Measurements from ENCODE around the gene MINDY4.

Gene MINDY4

GRCh38 chr7:30896783-30897637, 125.8 kb downstream of the MINDY4 start:
- TF ChIP-seq CTCF (IDR thresholded peaks at IDR 0.05; ENCODE audit: control insufficient read depth, extremely low read depth, insufficient read depth) = no peak
- H3K4me3 ChIP-seq (ENCODE audit: low read depth, low read length) = no peak overlapping the region
- no peak for DNase-seq (ENCODE audit: low read depth)

GRCh38 chr7:30897770-30898169, 126.6 kb downstream of the MINDY4 start:
- TF ChIP-seq CTCF (IDR thresholded peaks at IDR 0.05; ENCODE audit: control insufficient read depth, extremely low read depth, insufficient read depth) = no peak
- H3K4me3 ChIP-seq (ENCODE audit: low read depth, low read length) = no peak overlapping the region
- DNase-seq (ENCODE audit: low read depth) = no peak

GRCh38 chr7:30898411-30898810, 127.2 kb downstream of the MINDY4 start:
- TF ChIP-seq CTCF (IDR thresholded peaks at IDR 0.05; ENCODE audit: control insufficient read depth, extremely low read depth, insufficient read depth) = no peak
- H3K4me3 ChIP-seq (ENCODE audit: low read depth, low read length) = no peak overlapping the region
- no peak for DNase-seq (ENCODE audit: low read depth)

- no peak overlapping the region for H3K4me3 ChIP-seq (ENCODE audit: low read depth, low read length)
- DNase-seq (ENCODE audit: low read depth) = no peak
- no peak for TF ChIP-seq CTCF (IDR thresholded peaks at IDR 0.05; ENCODE audit: control insufficient read depth, extremely low read depth, insufficient read depth)
Observed at GRCh38 chr7:30899066-30899465, 127.8 kb downstream of the MINDY4 start.

- TF ChIP-seq CTCF (IDR thresholded peaks at IDR 0.05; ENCODE audit: control insufficient read depth, extremely low read depth, insufficient read depth) = no peak
- DNase-seq (ENCODE audit: low read depth) = no peak
- no peak overlapping the region for H3K4me3 ChIP-seq (ENCODE audit: low read depth, low read length)
Observed at GRCh38 chr7:30899630-30900029, 128.4 kb downstream of the MINDY4 start.

GRCh38 chr7:30900053-30900452, 128.8 kb downstream of the MINDY4 start:
- H3K4me3 ChIP-seq (ENCODE audit: low read depth, low read length) = no peak overlapping the region
- no peak for TF ChIP-seq CTCF (IDR thresholded peaks at IDR 0.05; ENCODE audit: control insufficient read depth, extremely low read depth, insufficient read depth)
- DNase-seq (ENCODE audit: low read depth) = no peak
